Liver (tissue), 9 donors: ENCODE data around the gene PLD6. TPM values are rescaled to one million over a fixed set of nuclear protein-coding genes. Genes with fewer than 3 reads are reported as not detected.

Experiments used
- DNase-seq: peaks from one replicate; pipeline ENCODE4 v3.0.0-alpha.2; 2017; ENCODE audit warnings: low spot score
- H3K27ac ChIP-seq, 2 donors: one replicate each; pipeline ENCODE4 v1.7.0; 2013; ENCODE audit warnings: inconsistent platforms in 2 of 2, low read length in 2 of 2, control low read depth in 1 of 2, low read depth in 1 of 2, mild to moderate bottlenecking in 1 of 2
- H3K27me3 ChIP-seq, 4 donors: one replicate each; pipeline versions ENCODE4 v1.6.1 to v1.7.0; 2013; ENCODE audit warnings: low read length in 3 of 4, inconsistent platforms in 1 of 4, mild to moderate bottlenecking in 1 of 4, moderate library complexity in 1 of 4; ENCODE audit not compliant: control insufficient read depth in 4 of 4, insufficient read depth in 4 of 4
- H3K36me3 ChIP-seq, 4 donors: one replicate each; pipeline versions ENCODE4 v1.6.1 to v1.7.0; 2013; ENCODE audit warnings: low read length in 3 of 4, mild to moderate bottlenecking in 3 of 4, low read depth in 1 of 4, moderate library complexity in 1 of 4; ENCODE audit not compliant: control insufficient read depth in 4 of 4, insufficient read depth in 3 of 4
- H3K4me1 ChIP-seq, 4 donors: one replicate each; pipeline versions ENCODE4 v1.6.1 to v1.7.0; 2013; ENCODE audit warnings: low read length in 3 of 4, mild to moderate bottlenecking in 3 of 4, moderate library complexity in 1 of 4; ENCODE audit not compliant: control insufficient read depth in 4 of 4, insufficient read depth in 4 of 4
- H3K4me3 ChIP-seq, 3 donors: one replicate each; pipeline versions ENCODE4 v1.6.1 to v1.7.0; 2013; ENCODE audit warnings: low read length in 3 of 3, control low read depth in 1 of 3, low read depth in 1 of 3, mild to moderate bottlenecking in 1 of 3
- H3K9ac ChIP-seq, 2 donors: one replicate each; pipeline ENCODE4 v1.7.0; 2013; ENCODE audit warnings: low read length in 2 of 2, mild to moderate bottlenecking in 2 of 2, moderate library complexity in 2 of 2, control low read depth in 1 of 2, low read depth in 1 of 2
- H3K9me3 ChIP-seq, 4 donors: one replicate each; pipeline versions ENCODE4 v1.6.1 to v1.7.0; 2013; ENCODE audit warnings: low read length in 3 of 4; ENCODE audit not compliant: control insufficient read depth in 4 of 4
- CTCF ChIP-seq: fragments of 150-350 bp; IDR thresholded peaks from 2 replicates; pipeline ENCODE4 v1.5.1; 2017; ENCODE audit warnings: improper control_type of control experiment, low read depth, low read length; ENCODE audit not compliant: missing input control
- EGR1 ChIP-seq, 2 donors: IDR thresholded peaks; 2 replicates each; pipeline ENCODE4 v1.6.1; 2016 to 2018; ENCODE audit warnings: antibody characterized with exemption in 2 of 2, low read depth in 2 of 2
- FOXA1 ChIP-seq: IDR thresholded peaks from 2 replicates; pipeline ENCODE4 v1.6.1; 2016; ENCODE audit warnings: antibody characterized with exemption
- GABPA ChIP-seq, 2 donors: IDR thresholded peaks in 1 of 2; conservative IDR thresholded peaks in 1 of 2; 2 replicates each; pipeline ENCODE4 v1.6.1; 2016; ENCODE audit warnings: antibody characterized with exemption in 2 of 2, mild to moderate bottlenecking in 1 of 2, moderate library complexity in 1 of 2
- HNF4G ChIP-seq: IDR thresholded peaks from 2 replicates; pipeline ENCODE4 v1.6.1; 2016; ENCODE audit warnings: antibody characterized with exemption
- JUND ChIP-seq, 2 donors: IDR thresholded peaks; 2 replicates each; pipeline ENCODE4 v1.6.1; 2016; ENCODE audit warnings: antibody characterized with exemption in 2 of 2
- MAX ChIP-seq: IDR thresholded peaks from 2 replicates; pipeline ENCODE4 v1.6.1; 2016; ENCODE audit warnings: antibody characterized with exemption
- NR2F2 ChIP-seq: IDR thresholded peaks from 2 replicates; pipeline ENCODE4 v1.6.1; 2016; ENCODE audit warnings: antibody characterized with exemption
- RXRA ChIP-seq, 2 donors: IDR thresholded peaks; 2 replicates each; pipeline ENCODE4 v1.6.1; 2017 to 2018; ENCODE audit warnings: antibody characterized with exemption in 2 of 2, mild to moderate bottlenecking in 1 of 2
- SP1 ChIP-seq: IDR thresholded peaks from 2 replicates; pipeline ENCODE4 v1.6.1; 2018; ENCODE audit warnings: antibody characterized with exemption, mild to moderate bottlenecking
- TAF1 ChIP-seq: conservative IDR thresholded peaks from 2 replicates; pipeline ENCODE4 v1.6.1; 2016; ENCODE audit warnings: antibody characterized with exemption, mild to moderate bottlenecking
- YY1 ChIP-seq: IDR thresholded peaks from 2 replicates; pipeline ENCODE4 v1.6.1; 2016; ENCODE audit warnings: antibody characterized with exemption, mild to moderate bottlenecking
- WGBS: extraction: QIAGEN DNeasy Blood & Tissue Kit; methylation state at CpG from one replicate; pipeline ENCODE4 v1.1.7; 2013; 5-methylcytosine and 5-hydroxymethylcytosine counted together
- polyA plus RNA-seq, 2 donors: library from polyadenylated mRNA; stranded (reverse) in 1 of 2; unstranded in 1 of 2; fragments of 200-250 nt in 1 of 2; fragments of >200 nt in 1 of 2; fragmentation: Nextera tagmentation in 1 of 2; extraction: Ambion mirVana in 1 of 2; gene quantifications; one replicate each; pipeline versions ENCODE4 v1.2.1 to v1.2.3, GENCODE V29; 2013 to 2015
- total RNA-seq, 2 donors: library from RNA; depleted of rRNA; stranded (reverse); fragments of >200 nt; gene quantifications; one replicate each; pipeline ENCODE4 v1.2.3, GENCODE V29; 2014
- donor health status: healthy.
- donor health status: healthy.
- donor health status: healthy.
- donor health status: healthy.
- donor health status: healthy.

The PLD6 gene
- total and polyA plus RNA-seq, 4 donors, result 1.2 to 2.3 (median 1.5) TPM

- peaks cover 31 to 77% (median 58%) of the 10 kb centered on the region in 4 donors for H3K36me3 ChIP-seq
- WGBS, result 92% methylated on average over 8 of the region's 8 CpGs
- DNase-seq, result no peak
- H3K9ac ChIP-seq, result no peak overlapping the region
- H3K9me3 ChIP-seq, result no peaks in the 10 kb centered on the region
- H3K27me3 ChIP-seq, result no peaks in the 10 kb centered on the region
- TF ChIP-seq GABPA (IDR thresholded peaks at IDR 0.05 in 1 of 2, conservative IDR thresholded peaks at IDR 0.05 in 1 of 2) (no peak), CTCF (no peak)
- no peaks in the 10 kb centered on the region for H3K4me1 ChIP-seq
- no peak overlapping the region for H3K27ac ChIP-seq
- no peak overlapping the region for H3K4me3 ChIP-seq
These were observed 9.4 kb upstream of the PLD6 start for GRCh38 chr17:17215575-17215974.

- H3K9ac ChIP-seq, result no peak overlapping the region
- no peaks in the 10 kb centered on the region for H3K9me3 ChIP-seq
- no peaks in the 10 kb centered on the region for H3K4me1 ChIP-seq
- no peak overlapping the region for H3K4me3 ChIP-seq
- no peak for TF ChIP-seq JUND (IDR thresholded peaks at IDR 0.05)
- no peak for TF ChIP-seq EGR1 (IDR thresholded peaks at IDR 0.05; ENCODE audit: low read depth in 2 of 2)
- no peak for TF ChIP-seq CTCF
- DNase-seq, result no peak
- 92% methylated on average over 27 of the region's 27 CpGs for WGBS
- H3K27me3 ChIP-seq, result no peaks in the 10 kb centered on the region
- no peak overlapping the region for H3K27ac ChIP-seq
- peaks cover 29 to 71% (median 51%) of the 10 kb centered on the region in 4 donors for H3K36me3 ChIP-seq
These were observed 8.7 kb upstream of the PLD6 start for GRCh38 chr17:17214646-17215436.

GRCh38 chr17:17213775-17214174 is 7.6 kb upstream of the PLD6 start:
- 87% methylated on average over 10 of the region's 10 CpGs for WGBS
- no peak overlapping the region for H3K9ac ChIP-seq
- no peaks in the 10 kb centered on the region for H3K4me1 ChIP-seq
- no peaks in the 10 kb centered on the region for H3K9me3 ChIP-seq
- peaks cover 25 to 64% (median 46%) of the 10 kb centered on the region in 4 donors for H3K36me3 ChIP-seq
- no peaks in the 10 kb centered on the region for H3K27me3 ChIP-seq
- H3K4me3 ChIP-seq, result no peak overlapping the region
- H3K27ac ChIP-seq, result no peak overlapping the region
- TF ChIP-seq FOXA1 (no peak), SP1 (no peak)
- no peak for DNase-seq

- peaks cover 1 to 12% (median 6%) of the 10 kb centered on the region in 4 donors for H3K36me3 ChIP-seq
- no peak overlapping the region for H3K4me3 ChIP-seq
- WGBS, result 90% methylated on average over 8 of the region's 8 CpGs
- DNase-seq, result no peak
- H3K9me3 ChIP-seq, result no peaks in the 10 kb centered on the region
- no peak overlapping the region for H3K27ac ChIP-seq
- peaks cover 9 to 28% (median 21%) of the 10 kb centered on the region in 4 donors for H3K4me1 ChIP-seq
- H3K9ac ChIP-seq, result no peak overlapping the region
- H3K27me3 ChIP-seq, result no peaks in the 10 kb centered on the region
- TF ChIP-seq FOXA1 (no peak), TAF1 (no peak), NR2F2 (no peak), YY1 (no peak), EGR1 (IDR thresholded peaks at IDR 0.05; ENCODE audit: low read depth in 2 of 2) (no peak), GABPA (IDR thresholded peaks at IDR 0.05 in 1 of 2, conservative IDR thresholded peaks at IDR 0.05 in 1 of 2) (no peak), HNF4G (no peak), CTCF (no peak), RXRA (IDR thresholded peaks at IDR 0.05) (no peak), SP1 (no peak), MAX (no peak), JUND (IDR thresholded peaks at IDR 0.05) (no peak)
These were observed 1.9 kb upstream of the PLD6 start for GRCh38 chr17:17207998-17208397.
